Stimulated activated CD4-positive, alpha-beta T cell treated with anti-CD3 and anti-CD28 coated beads, Interleukin-12 subunit alpha, Interleukin-12 subunit beta, amount 100 ng/mL, for 24 hours (primary cell): Measurements from ENCODE around the gene NFIA.

ENCODE experiments used
- DNase-seq, 2 experiments: peaks; one replicate each; pipeline ENCODE4 v3.0.0-alpha.2; 2020; ENCODE audit warnings: low read depth in 2 of 2

NFIA gene

GRCh38 chr1:61215119-61215518 lies 132.8 kb downstream of the NFIA start:
- no peak for DNase-seq

- no peak for DNase-seq
Observed at GRCh38 chr1:61215676-61216289, 133.4 kb downstream of the NFIA start.

GRCh38 chr1:61220536-61220935 lies 138.2 kb downstream of the NFIA start:
- DNase-seq = no peak

- no peak for DNase-seq
Observed at GRCh38 chr1:61221642-61222041, 139.3 kb downstream of the NFIA start.

GRCh38 chr1:61222240-61222639 lies 139.9 kb downstream of the NFIA start:
- no peak for DNase-seq

- no peak for DNase-seq
Observed at GRCh38 chr1:61223140-61223539, 140.8 kb downstream of the NFIA start.

GRCh38 chr1:61224609-61225008 lies 142.2 kb downstream of the NFIA start:
- DNase-seq = no peak

- no peak for DNase-seq
Observed at GRCh38 chr1:61225478-61225877, 143.1 kb downstream of the NFIA start.

- DNase-seq = no peak
Observed at GRCh38 chr1:61226791-61227567, 144.6 kb downstream of the NFIA start.

GRCh38 chr1:61227857-61228550 lies 145.6 kb downstream of the NFIA start:
- no peak for DNase-seq

GRCh38 chr1:61230523-61230922 lies 148.2 kb downstream of the NFIA start:
- DNase-seq = no peak

- no peak for DNase-seq
Observed at GRCh38 chr1:61231795-61232194, 149.4 kb downstream of the NFIA start.

GRCh38 chr1:61233121-61233660 lies 150.8 kb downstream of the NFIA start:
- no peak for DNase-seq

GRCh38 chr1:61234587-61234919 lies 152.2 kb downstream of the NFIA start:
- DNase-seq = no peak

- DNase-seq = no peak
Observed at GRCh38 chr1:61237147-61237546, 154.8 kb downstream of the NFIA start.

- DNase-seq = no peak
Observed at GRCh38 chr1:61237659-61238358, 155.4 kb downstream of the NFIA start.

GRCh38 chr1:61238359-61238665 lies 156.0 kb downstream of the NFIA start:
- no peak for DNase-seq

- DNase-seq = no peak
Observed at GRCh38 chr1:61240878-61241277, 158.5 kb downstream of the NFIA start.

GRCh38 chr1:61241411-61241838 lies 159.1 kb downstream of the NFIA start:
- no peak for DNase-seq

GRCh38 chr1:61241973-61242381 lies 159.6 kb downstream of the NFIA start:
- no peak for DNase-seq

- no peak for DNase-seq
Observed at GRCh38 chr1:61244114-61244513, 161.8 kb downstream of the NFIA start.

- no peak for DNase-seq
Observed at GRCh38 chr1:61245696-61246400, 163.5 kb downstream of the NFIA start.
